ENCODE results near the gene N4BP2L1. TPM values are rescaled to one million over a fixed set of nuclear protein-coding genes. Genes with fewer than 3 reads are reported as not detected.

N4BP2L1 gene
- total and polyA plus RNA-seq, 4 donors, result 11.0 to 64.6 (median 26.5) TPM

DNA sequence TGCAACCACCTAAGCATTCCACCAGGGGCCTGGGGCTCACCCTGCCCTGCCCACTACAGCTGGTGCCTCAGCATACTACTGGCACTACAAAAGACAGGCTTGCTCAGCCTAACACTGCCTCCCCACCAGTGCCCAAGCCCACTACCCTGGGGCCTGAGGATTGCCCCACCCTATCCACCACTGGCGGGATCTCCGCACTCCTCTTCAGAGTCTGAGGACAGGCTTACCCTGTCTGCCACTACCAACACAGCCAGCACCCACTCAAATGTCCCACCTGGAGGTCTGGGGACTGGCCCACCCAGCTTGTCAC lies 27.6 kb upstream of the N4BP2L1 start:
- H3K27me3 ChIP-seq (ENCODE audit: control insufficient read depth in 4 of 4, insufficient read depth in 4 of 4, low read length in 3 of 4), result no peaks in the 10 kb centered on the region
- no peaks in the 10 kb centered on the region for H3K9me3 ChIP-seq (ENCODE audit: control insufficient read depth in 4 of 4, low read length in 3 of 4)
- no peaks in the 10 kb centered on the region for H3K4me1 ChIP-seq (ENCODE audit: control insufficient read depth in 4 of 4, insufficient read depth in 4 of 4, low read length in 3 of 4)
- TF ChIP-seq, protein P1, sequence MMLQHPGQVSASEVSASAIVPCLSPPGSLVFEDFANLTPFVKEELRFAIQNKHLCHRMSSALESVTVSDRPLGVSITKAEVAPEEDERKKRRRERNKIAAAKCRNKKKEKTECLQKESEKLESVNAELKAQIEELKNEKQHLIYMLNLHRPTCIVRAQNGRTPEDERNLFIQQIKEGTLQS (IDR thresholded peaks at IDR 0.05), result no peak
- 99% methylated on average over 2 of the region's 2 CpGs for WGBS
- H3K4me3 ChIP-seq (ENCODE audit: low read depth in 1 of 3, low read length in 3 of 3), result no peak overlapping the region
- H3K27ac ChIP-seq (ENCODE audit: low read depth in 1 of 2, low read length in 2 of 2), result no peak overlapping the region
- no peak overlapping the region for H3K9ac ChIP-seq (ENCODE audit: low read depth in 1 of 2, low read length in 2 of 2)
- DNase-seq (ENCODE audit: low spot score), result no peak
- H3K36me3 ChIP-seq (ENCODE audit: control insufficient read depth in 4 of 4, insufficient read depth in 3 of 4, low read depth in 1 of 4, low read length in 3 of 4), result peaks cover 0 to 3% (median under 1%) of the 10 kb centered on the region in 4 donors

- DNase-seq (ENCODE audit: low spot score), result no peak
- H3K4me1 ChIP-seq (ENCODE audit: control insufficient read depth in 4 of 4, insufficient read depth in 4 of 4, low read length in 3 of 4), result no peaks in the 10 kb centered on the region
- H3K36me3 ChIP-seq (ENCODE audit: control insufficient read depth in 4 of 4, insufficient read depth in 3 of 4, low read depth in 1 of 4, low read length in 3 of 4), result peaks cover 0 to 3% (median under 1%) of the 10 kb centered on the region in 4 donors
- no peak overlapping the region for H3K4me3 ChIP-seq (ENCODE audit: low read depth in 1 of 3, low read length in 3 of 3)
- no peak overlapping the region for H3K9ac ChIP-seq (ENCODE audit: low read depth in 1 of 2, low read length in 2 of 2)
- no peak overlapping the region for H3K27ac ChIP-seq (ENCODE audit: low read depth in 1 of 2, low read length in 2 of 2)
- 87% methylated on average over 8 of the region's 8 CpGs for WGBS
- no peaks in the 10 kb centered on the region for H3K27me3 ChIP-seq (ENCODE audit: control insufficient read depth in 4 of 4, insufficient read depth in 4 of 4, low read length in 3 of 4)
- no peaks in the 10 kb centered on the region for H3K9me3 ChIP-seq (ENCODE audit: control insufficient read depth in 4 of 4, low read length in 3 of 4)
- TF ChIP-seq, protein P2, sequence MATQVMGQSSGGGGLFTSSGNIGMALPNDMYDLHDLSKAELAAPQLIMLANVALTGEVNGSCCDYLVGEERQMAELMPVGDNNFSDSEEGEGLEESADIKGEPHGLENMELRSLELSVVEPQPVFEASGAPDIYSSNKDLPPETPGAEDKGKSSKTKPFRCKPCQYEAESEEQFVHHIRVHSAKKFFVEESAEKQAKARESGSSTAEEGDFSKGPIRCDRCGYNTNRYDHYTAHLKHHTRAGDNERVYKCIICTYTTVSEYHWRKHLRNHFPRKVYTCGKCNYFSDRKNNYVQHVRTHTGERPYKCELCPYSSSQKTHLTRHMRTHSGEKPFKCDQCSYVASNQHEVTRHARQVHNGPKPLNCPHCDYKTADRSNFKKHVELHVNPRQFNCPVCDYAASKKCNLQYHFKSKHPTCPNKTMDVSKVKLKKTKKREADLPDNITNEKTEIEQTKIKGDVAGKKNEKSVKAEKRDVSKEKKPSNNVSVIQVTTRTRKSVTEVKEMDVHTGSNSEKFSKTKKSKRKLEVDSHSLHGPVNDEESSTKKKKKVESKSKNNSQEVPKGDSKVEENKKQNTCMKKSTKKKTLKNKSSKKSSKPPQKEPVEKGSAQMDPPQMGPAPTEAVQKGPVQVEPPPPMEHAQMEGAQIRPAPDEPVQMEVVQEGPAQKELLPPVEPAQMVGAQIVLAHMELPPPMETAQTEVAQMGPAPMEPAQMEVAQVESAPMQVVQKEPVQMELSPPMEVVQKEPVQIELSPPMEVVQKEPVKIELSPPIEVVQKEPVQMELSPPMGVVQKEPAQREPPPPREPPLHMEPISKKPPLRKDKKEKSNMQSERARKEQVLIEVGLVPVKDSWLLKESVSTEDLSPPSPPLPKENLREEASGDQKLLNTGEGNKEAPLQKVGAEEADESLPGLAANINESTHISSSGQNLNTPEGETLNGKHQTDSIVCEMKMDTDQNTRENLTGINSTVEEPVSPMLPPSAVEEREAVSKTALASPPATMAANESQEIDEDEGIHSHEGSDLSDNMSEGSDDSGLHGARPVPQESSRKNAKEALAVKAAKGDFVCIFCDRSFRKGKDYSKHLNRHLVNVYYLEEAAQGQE (IDR thresholded peaks at IDR 0.05), result no peak
- no peak for TF ChIP-seq FOXA1 (IDR thresholded peaks at IDR 0.05)
- TF ChIP-seq, protein P3, sequence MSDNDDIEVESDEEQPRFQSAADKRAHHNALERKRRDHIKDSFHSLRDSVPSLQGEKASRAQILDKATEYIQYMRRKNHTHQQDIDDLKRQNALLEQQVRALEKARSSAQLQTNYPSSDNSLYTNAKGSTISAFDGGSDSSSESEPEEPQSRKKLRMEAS (IDR thresholded peaks at IDR 0.05), result no peak
- no peak for TF ChIP-seq HNF4A (conservative IDR thresholded peaks at IDR 0.05)
- TF ChIP-seq, protein P4, sequence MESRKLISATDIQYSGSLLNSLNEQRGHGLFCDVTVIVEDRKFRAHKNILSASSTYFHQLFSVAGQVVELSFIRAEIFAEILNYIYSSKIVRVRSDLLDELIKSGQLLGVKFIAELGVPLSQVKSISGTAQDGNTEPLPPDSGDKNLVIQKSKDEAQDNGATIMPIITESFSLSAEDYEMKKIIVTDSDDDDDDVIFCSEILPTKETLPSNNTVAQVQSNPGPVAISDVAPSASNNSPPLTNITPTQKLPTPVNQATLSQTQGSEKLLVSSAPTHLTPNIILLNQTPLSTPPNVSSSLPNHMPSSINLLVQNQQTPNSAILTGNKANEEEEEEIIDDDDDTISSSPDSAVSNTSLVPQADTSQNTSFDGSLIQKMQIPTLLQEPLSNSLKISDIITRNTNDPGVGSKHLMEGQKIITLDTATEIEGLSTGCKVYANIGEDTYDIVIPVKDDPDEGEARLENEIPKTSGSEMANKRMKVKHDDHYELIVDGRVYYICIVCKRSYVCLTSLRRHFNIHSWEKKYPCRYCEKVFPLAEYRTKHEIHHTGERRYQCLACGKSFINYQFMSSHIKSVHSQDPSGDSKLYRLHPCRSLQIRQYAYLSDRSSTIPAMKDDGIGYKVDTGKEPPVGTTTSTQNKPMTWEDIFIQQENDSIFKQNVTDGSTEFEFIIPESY (IDR thresholded peaks at IDR 0.05), result no peak
- no peak for TF ChIP-seq NR2F2 (IDR thresholded peaks at IDR 0.05)
- no peak for TF ChIP-seq EGR1 (IDR thresholded peaks at IDR 0.05; ENCODE audit: low read depth in 2 of 2)
- TF ChIP-seq TAF1 (conservative IDR thresholded peaks at IDR 0.05), result no peak
- TF ChIP-seq, protein P1 (IDR thresholded peaks at IDR 0.05), result no peak
Measured at GRCh38 chr13:32454886-32455593, 27.1 kb upstream of the N4BP2L1 start.

DNA sequence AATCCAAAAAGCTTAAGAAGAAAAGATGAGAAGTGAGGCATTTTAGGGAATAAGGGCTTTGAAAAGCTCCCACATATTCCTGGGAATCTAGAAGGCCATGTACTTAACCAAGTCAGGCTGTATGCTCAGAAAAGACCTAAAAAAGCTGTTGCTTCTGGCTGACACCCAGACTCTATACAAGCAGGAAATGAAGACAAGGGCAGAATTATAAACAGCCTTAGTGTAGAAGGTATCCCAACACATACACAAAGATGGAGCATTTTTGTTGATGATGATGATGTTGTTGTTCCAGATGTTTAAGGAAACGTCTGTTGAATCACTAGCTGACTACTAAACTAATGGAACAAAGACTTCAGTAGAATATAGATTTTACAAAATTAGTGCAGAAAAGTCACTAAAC lies 26.1 kb upstream of the N4BP2L1 start:
- 84% methylated on average over 1 of the region's 1 CpG for WGBS
- Histone ChIP-seq H3K27me3 (ENCODE audit: control insufficient read depth in 4 of 4, insufficient read depth in 4 of 4, low read length in 3 of 4) (no peaks in the 10 kb centered on the region), H3K27ac (ENCODE audit: low read depth in 1 of 2, low read length in 2 of 2) (peak overlapping the region in 1 of 2 donors; percentile 76), H3K4me1 (ENCODE audit: control insufficient read depth in 4 of 4, insufficient read depth in 4 of 4, low read length in 3 of 4) (no peaks in the 10 kb centered on the region), H3K36me3 (ENCODE audit: control insufficient read depth in 4 of 4, insufficient read depth in 3 of 4, low read depth in 1 of 4, low read length in 3 of 4) (peaks cover 0 to 3% (median under 1%) of the 10 kb centered on the region in 4 donors), H3K9me3 (ENCODE audit: control insufficient read depth in 4 of 4, low read length in 3 of 4) (no peaks in the 10 kb centered on the region), H3K4me3 (ENCODE audit: low read depth in 1 of 3, low read length in 3 of 3) (no peak overlapping the region), H3K9ac (ENCODE audit: low read depth in 1 of 2, low read length in 2 of 2) (no peak overlapping the region)
- TF ChIP-seq NR2F2 (IDR thresholded peaks at IDR 0.05) (no peak), SP1 (IDR thresholded peaks at IDR 0.05) (no peak), JUND (IDR thresholded peaks at IDR 0.05) (no peak), FOXA2 (IDR thresholded peaks at IDR 0.05) (no peak), HNF4G (IDR thresholded peaks at IDR 0.05) (no peak), CTCF (IDR thresholded peaks at IDR 0.05; ENCODE audit: low read depth, low read length, missing input control) (no peak), HNF4A (conservative IDR thresholded peaks at IDR 0.05) (no peak)
- TF ChIP-seq, protein P4 (IDR thresholded peaks at IDR 0.05), result no peak
- TF ChIP-seq, protein P1 (IDR thresholded peaks at IDR 0.05), result no peak
- TF ChIP-seq, protein P3 (IDR thresholded peaks at IDR 0.05), result no peak
- no peak for DNase-seq (ENCODE audit: low spot score)
